D341Med (cell line): ENCODE measurements around the gene AHR.

Experiments used
- DNase-seq: peaks from one replicate; pipeline ENCODE4 v3.0.0; 2012; ENCODE audit warnings: low spot score

Gene AHR

DNA sequence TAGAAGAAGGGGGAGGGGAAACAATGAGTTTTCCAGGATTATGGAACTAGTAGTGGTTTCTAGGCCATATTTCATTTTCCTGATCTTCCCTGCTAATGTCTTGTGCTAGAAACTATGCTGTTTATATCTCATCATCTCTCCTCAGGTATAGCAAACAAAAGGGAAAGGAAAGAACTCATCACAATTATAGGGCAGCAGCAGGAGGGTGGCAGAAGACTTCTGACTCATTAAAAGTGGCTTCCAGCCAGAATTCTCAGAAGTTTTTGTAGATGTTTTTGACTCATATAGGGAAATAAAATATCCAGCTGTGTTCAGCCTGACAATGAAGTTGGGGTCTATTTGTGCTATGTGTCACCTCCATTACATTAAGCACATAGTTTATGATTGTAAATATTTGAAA is 6.5 kb downstream of the AHR start:
- DNase-seq = no peak

DNA sequence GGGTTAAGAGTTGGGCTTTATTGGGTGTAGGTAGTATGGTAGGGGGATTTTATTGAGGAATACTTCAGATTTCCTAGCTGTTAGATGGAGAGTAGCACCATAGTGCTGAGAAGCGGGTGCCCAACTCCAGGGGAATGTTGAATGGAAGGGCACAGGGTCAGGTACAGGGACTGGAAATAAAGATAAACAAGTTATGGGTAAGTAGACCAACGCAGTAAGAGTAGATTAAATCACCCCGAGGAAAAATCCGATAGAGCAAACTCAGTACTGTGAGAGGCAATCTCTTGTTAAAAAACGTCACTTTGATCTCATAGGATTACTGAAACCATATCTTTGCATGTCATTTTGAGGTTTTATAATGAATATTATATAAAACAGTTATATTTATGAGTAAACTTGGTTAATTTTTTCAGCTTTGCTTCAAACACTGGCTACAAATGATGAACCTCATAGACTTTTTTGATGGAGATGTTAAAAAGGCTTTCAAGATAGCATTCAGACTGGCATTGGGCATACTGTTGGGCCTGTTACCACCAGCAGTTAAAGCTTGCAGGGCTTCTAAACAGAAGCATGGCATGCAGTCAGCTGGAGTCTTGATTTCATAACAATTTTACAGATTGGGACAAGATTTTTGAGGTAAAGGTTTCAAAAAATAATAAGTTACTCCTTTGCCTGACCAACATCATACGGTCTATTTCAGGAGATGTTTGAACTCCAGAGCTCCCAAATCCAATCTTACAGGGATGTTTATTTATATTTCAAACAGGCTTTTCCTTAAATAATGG is 7.1 kb downstream of the AHR start:
- DNase-seq = no peak

DNA sequence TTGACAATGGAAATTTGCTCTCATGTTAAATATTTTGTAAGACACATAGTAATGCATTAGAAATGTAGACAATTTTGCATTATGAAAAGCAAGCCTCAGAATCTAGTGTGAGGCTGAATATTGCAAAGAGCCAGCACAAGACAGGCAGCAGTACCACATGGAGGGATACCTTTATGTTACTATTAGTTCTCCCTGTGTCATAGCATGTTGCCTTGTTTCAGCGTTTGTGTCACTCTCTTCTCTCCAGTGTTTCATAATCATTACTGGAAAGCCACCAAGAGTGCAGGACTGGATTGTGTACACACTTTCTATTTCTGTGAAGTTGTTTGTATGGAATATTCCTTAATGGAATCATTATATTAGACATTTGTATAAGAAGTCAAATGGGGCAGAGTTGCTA is 8.5 kb downstream of the AHR start:
- no peak for DNase-seq

DNA sequence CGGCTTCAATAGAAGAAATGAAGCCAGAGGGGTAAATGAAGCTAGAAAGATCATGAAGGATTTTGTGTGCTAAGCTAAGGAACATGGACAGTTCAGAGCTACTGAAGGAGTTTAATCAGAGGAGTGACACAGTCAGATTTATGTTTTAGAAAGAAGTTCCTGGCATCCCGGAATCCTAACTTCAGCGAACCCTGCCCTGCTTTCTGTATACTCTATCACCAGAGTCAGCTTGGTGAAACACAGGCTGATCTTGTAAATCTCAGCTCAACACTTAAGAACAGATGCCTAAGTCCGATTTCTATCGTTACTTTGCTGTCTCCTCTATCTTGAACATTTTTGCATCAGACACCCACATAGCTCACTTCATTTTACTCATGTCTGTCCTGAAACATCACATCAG is 9.1 kb downstream of the AHR start:
- no peak for DNase-seq

DNA sequence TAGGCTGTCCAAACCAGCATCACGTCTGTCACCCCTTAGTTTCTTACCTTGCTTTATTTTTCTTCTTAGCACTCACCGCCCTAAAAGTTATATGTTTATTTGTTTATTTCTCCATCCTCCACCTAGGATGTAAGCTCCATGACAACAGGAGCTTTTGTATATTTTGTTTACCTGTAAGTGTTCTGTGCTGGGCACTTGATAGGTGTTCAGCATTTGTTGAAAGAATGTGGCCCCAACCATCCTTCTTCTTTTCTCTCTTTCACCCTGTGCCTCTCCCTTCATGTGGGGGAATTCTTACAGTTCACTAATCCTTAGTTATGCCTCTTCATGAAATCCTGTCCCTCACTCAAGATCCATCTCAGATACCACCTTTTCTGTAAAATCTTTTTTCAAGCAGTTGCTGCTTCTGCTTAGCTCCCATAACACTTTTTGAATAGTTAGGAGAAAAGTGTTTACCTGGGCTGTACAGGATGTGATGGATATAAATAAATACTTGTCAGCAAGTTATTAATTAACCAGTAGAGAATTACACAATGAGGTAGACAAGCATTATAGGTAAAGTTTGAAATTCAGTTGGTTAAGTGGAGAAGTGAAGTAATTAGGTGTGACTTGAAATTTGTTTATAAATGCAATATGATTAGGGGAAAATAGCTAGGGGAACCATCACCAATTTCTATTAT is 9.7 kb downstream of the AHR start:
- no peak for DNase-seq

DNA sequence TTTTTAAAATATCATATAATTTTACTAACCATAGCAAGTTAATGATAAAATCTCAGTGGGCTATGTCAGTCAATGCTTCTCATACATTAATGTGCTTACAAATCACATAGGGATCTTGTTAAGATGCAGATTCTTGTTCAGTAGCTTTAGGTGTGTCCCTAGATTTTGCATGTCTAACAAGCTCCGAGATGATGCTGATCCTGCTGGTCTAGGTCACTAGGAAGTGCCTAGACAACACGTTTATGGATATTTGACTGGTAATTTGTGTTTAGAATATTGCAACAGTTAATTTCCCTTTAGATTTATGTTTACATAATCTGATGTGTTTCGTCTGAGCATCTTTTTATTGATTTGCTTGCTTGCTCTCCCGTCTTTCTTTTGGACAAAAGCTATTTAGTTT is 12.7 kb downstream of the AHR start:
- no peak for DNase-seq

DNA sequence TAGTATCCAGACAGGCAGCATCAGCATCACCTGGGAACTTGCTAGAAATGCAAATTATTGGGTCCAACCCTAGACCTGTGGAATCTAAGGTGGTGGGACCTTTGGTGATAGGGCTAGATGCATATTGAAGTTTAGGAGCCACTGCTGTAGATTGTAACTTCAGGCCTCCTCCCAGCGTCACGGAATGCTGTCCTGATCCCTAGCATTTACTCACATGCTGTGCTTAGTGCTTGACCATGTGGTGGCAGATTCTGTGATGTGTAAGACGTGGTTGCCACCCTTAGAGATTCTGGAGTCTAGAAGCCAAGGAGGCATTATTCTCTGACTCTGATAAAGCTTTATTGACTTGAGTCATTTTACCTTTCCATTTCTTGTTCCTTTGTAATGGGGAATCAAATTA is 13.5 kb downstream of the AHR start:
- no peak for DNase-seq

DNA sequence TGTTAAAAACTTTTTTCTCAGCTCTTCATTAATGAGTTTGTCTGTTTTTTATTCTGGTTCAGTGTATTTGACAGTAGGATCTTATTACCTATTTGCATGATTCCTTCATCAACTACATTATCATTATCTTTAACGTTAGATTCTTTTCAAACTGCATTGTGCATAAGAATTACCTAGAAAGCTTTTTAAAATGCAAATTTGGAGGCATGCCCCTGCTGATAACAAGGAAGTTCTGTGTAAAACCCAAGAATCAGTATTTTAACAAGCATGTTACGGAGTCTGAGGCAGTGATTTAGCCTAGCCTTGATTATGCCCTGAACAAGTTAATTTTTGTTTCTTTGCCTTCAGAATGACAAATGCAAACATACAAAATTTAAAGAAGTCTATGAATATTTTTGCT is 14.2 kb downstream of the AHR start:
- no peak for DNase-seq

DNA sequence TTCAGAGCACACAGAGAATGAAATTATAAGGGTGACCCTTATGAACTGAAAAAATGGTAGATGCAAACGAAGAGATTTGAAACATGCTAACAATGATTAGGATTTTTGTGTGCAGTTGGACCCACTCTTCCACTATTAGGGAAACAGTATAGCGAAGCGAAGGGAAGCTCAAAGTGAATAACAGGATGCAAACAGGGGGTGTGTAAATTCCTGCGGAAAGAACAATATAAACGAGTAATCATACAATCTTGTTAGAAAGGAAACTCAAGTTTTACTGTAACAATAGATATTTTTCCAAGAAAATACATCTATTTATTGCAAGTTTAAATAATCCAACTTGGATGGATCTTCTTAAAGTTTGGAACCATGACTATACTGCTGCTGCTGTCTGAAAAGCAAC is 14.7 kb downstream of the AHR start:
- DNase-seq = no peak

DNA sequence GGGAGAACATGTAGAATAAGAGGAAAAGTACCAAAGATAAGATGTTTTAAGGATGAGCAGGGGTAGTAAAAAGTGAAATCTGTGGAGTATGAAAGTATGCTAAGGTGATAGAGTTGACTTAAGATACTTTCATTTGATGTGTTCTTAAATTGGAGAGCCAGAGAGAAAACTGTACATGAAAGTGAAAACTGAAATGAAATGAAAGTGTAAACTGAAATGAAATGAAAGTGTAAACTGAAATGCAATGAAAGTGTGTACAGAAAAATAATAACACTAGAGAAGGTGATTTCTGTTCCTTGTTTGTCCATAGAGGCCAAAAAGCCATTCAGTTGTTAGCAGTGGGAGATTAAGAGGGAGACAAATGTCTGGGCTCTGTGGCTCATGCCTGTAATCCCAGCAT is 17.5 kb downstream of the AHR start:
- DNase-seq = no peak

DNA sequence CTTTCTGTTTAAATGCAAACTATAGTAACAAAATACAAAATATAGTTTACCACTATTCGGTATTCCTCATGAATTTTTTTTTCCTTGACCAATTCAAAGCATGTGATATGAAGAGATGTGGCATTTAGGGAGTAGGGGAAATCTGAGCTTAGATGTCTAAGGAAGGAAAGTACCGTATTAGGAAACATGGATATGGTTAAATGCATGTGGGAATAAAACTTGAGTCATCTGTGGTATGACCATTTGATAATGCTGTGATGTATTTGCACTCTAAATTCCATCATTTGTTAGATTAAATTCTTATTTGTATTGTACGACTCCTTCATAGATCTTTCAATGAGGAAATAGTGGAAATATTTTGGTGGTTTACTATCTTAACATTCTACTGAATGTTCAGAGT is 19.7 kb downstream of the AHR start:
- DNase-seq = no peak

DNA sequence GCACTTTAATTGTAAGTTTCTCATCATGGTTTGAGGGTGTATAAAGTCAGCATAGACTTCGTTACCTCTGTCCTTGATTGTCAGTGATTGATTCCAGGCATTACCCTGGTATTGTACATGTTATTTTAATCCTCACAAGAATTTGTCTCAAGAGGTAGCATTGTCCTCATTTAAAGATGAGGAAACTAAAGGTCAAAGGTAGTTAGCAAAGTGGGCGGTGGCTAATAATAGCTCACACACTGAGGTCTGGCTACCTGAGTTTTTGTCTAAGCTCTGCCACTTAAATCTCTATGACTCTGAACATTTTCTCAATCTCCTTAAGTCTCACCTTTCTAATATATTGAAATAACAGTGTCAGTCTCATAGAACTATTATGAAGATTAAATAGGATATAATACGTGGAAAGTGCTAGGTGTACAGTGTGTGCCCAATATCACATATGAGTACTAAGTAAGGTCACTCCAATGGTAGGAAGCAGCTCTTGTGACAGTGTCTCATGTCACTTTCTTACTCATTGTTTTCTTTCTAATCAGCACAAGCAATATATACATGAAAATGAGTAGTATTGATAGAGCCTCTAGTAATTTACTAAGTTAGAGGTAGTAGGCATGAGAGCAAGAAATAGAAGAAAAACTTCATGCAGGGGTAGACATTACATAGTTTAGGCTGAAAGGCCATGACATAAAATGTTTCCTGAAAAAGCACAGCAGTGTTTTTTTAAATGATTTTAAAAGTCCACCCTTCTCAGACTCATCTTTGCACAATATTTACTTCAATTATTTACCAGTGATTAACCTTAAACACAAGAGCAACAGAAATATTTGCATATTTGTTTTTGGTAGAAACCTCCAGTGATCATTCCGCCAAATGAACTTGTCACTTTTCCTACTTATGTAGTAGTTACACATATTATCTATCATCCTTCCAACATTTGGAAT is 21.0 kb downstream of the AHR start:
- DNase-seq = no peak

DNA sequence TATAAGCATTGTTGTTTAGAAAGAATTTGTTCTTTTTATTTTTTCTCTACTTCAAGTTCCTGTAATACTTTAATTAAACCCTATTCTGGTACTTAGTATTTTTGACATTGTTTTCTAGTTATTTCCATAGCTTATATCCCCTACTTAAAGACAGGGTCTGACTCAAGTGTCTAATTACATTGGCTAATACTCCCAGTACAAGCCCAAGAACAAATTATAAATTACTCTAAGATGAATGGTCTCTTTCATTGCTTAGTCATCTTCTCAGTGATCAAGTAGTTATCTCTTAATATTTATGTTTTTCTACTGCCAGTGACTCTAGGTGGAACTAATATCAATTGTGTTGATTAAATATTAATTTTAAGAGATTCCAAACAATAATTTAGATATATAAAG is 21.6 kb downstream of the AHR start:
- no peak for DNase-seq

DNA sequence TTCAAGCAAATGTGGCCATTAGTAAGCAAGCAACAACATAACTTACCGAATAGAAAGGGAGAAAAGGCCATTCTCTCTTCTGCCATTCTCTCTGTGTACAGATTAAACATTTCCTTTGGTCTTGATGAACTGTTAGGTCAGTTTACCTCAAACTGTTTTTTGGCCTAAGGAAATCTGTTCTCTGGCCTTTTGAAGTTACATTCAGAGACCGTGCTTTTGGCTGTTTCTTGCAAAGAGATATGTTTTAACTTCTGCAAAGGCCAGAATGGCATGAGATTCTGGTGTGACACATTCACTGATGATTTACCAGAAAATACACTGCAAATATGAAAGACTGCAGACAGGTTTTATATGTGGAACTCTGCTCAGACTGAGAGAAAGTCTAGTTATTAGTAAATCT is 22.2 kb downstream of the AHR start:
- DNase-seq = no peak

DNA sequence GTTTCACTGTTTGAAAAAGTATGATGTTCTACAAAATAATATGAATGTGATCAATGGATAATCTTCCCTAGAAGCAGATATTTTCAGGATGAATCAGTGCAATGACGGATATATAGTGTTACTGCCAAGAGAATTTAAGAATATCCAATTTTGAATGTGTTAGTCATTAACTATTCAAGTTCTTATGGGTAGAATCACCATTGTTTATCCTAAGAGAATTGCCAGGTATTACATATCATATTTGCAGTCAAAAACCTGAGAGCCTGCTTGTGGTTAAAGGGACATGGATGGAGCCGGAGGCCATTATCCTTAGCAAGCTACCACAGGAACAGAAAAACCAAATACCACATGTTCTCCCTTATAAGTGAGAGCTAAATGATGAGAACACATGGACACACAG is 26.9 kb downstream of the AHR start:
- DNase-seq = no peak

DNA sequence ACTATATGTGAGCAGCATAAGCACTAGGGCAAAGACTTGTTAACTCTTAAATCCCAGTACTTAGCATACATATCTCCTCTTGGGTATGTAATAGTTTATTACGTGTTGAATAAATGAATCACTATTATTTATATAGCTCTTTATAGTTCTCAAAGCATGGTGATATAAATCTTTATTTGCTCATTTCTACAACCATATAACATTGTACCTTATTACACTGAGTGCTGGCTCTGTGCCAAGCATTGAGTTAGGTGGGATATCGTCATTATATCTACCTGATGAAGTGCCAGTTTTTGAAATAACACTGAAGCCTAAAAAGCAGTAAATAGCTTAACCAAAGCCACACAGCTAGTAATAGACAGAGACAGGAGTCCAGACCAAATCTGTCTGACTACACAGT is 27.9 kb downstream of the AHR start:
- DNase-seq = no peak

DNA sequence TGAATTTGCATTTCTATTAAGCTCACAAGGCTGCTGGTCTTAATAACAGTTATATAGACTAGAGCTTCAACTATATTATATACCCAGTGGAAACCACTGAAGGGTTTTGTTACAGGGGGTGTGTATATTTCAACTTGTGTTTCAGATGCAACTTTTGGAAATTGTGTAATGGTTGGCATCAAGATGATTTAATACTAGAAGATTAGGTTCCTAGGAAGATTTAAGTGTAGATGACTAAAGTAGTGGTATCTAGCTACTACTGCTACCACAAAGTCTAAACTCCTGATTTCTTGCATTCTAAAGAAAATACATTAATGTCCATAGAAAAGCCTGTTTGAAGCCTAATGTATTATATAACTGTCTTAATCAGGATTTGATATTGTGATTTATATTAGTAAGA is 30.2 kb downstream of the AHR start:
- no peak for DNase-seq

DNA sequence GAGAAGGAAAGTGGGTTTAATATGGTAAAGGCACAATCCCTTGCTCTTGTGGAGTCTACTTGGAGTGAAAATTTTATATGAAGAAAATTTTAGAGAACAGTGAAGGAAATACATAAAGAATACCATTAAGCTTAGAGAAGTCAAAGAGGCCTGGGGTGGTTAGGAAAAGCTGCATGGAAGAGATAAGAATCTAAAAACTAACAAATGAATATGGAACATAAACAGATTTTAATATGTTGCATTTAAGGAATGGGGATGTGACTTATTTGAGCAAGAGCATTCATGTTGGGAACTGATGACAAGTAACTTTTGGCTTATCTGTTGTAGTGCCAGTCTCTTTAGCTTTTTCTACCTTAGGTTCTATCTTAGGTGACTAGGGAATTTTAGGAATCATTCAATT is 31.0 kb downstream of the AHR start:
- DNase-seq = no peak

DNA sequence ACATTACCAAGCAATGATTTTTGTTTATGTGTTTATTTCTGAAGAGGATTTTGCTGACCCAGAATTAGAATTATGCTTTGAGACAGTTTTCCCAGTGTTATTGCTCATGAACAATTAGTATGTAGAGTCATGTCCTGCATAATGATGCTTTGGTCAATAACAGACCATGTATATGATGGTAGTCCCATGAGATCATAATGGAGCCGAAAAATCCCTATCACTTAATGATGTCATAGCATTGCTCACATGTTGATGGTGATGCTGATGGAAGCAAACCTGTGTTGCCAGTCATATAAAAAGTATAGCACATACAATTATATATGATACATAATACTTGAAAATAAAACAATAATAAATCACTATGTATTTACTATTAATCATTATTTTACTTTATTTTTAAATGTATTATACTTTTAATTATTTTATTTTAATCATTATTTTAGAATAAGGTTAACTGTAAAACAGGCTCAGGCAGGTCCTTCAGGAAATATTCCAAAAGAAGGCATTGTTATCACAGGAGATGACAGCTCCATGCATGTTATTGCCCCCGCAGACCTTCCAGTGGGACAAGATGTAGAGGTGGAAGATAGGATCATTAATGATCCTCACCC is 33.5 kb downstream of the AHR start:
- DNase-seq = no peak

DNA sequence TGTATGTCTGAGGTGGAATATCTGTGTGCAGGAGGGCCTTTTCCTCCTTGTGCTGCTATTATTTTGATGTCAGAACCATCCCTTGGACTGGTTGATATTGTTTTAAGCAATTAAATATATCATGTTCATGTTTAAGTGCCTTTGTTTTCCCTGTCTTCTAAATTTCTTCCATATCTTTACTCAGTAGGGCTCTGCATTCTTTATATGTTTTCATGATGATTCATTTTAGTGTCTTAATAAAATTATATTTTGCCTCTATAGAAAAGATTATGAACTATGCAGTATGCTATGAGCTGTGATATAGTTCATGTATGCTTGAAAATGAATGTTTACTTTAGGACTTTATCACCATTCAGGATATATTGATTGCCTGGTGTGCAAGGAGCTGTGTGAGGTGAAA is 34.8 kb downstream of the AHR start:
- DNase-seq = no peak

DNA sequence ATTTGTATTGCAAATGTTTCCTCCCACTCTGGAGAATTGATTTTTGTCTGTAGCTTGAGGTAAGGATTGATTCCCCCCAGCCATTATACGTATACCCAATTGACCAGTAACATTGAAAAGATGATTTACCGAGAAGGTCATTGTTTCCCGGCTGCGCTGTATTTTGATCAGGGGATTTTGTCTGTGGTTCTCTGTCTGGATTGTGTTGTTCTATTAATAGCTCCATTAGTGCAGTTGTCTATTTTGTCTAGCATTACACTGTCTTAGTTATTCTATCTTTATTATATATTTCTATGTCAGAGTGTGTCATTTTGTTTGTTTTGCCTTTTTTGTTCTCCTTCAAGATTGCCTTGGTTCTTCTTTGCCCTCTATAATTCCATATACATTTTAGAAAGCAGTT is 37.7 kb downstream of the AHR start:
- no peak for DNase-seq

DNA sequence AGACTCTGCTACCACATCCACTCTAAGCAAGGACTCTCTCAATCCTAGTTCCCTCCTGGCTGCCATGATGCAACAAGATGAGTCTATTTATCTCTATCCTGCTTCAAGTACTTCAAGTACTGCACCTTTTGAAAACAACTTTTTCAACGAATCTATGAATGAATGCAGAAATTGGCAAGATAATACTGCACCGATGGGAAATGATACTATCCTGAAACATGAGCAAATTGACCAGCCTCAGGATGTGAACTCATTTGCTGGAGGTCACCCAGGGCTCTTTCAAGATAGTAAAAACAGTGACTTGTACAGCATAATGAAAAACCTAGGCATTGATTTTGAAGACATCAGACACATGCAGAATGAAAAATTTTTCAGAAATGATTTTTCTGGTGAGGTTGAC is 40.7 kb downstream of the AHR start:
- no peak for DNase-seq

DNA sequence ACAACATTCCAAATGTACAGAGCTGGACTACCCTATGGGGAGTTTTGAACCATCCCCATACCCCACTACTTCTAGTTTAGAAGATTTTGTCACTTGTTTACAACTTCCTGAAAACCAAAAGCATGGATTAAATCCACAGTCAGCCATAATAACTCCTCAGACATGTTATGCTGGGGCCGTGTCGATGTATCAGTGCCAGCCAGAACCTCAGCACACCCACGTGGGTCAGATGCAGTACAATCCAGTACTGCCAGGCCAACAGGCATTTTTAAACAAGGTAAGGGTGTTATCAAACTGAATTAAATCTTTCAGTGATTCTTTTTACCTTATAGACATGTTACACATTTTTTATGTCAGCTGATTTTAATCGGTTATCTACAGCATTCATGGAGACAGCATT is 41.5 kb downstream of the AHR start:
- no peak for DNase-seq
